ENCODE data around the gene SLC13A3.

GRCh38 chr20:46523108-46523507 lies 128.2 kb downstream of the SLC13A3 start:
- TF ChIP-seq, protein P1, sequence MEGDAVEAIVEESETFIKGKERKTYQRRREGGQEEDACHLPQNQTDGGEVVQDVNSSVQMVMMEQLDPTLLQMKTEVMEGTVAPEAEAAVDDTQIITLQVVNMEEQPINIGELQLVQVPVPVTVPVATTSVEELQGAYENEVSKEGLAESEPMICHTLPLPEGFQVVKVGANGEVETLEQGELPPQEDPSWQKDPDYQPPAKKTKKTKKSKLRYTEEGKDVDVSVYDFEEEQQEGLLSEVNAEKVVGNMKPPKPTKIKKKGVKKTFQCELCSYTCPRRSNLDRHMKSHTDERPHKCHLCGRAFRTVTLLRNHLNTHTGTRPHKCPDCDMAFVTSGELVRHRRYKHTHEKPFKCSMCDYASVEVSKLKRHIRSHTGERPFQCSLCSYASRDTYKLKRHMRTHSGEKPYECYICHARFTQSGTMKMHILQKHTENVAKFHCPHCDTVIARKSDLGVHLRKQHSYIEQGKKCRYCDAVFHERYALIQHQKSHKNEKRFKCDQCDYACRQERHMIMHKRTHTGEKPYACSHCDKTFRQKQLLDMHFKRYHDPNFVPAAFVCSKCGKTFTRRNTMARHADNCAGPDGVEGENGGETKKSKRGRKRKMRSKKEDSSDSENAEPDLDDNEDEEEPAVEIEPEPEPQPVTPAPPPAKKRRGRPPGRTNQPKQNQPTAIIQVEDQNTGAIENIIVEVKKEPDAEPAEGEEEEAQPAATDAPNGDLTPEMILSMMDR (IDR thresholded peaks at IDR 0.05; ENCODE audit: insufficient read depth, low read length, poor library complexity, severe bottlenecking) = no peak
- TF ChIP-seq EZH2phosphoT487 (conservative IDR thresholded peaks at IDR 0.05; ENCODE audit: low read length) = no peak
